ENCODE results near the gene TPTE2. TPM values are rescaled to one million over a fixed set of nuclear protein-coding genes. Genes with fewer than 3 reads are reported as not detected.

The TPTE2 gene
- total and polyA plus RNA-seq, 9 of the 15 experiments (the other 6 are each of a cell fraction or from before 2014, with no cell fraction given) = not detected

DNA sequence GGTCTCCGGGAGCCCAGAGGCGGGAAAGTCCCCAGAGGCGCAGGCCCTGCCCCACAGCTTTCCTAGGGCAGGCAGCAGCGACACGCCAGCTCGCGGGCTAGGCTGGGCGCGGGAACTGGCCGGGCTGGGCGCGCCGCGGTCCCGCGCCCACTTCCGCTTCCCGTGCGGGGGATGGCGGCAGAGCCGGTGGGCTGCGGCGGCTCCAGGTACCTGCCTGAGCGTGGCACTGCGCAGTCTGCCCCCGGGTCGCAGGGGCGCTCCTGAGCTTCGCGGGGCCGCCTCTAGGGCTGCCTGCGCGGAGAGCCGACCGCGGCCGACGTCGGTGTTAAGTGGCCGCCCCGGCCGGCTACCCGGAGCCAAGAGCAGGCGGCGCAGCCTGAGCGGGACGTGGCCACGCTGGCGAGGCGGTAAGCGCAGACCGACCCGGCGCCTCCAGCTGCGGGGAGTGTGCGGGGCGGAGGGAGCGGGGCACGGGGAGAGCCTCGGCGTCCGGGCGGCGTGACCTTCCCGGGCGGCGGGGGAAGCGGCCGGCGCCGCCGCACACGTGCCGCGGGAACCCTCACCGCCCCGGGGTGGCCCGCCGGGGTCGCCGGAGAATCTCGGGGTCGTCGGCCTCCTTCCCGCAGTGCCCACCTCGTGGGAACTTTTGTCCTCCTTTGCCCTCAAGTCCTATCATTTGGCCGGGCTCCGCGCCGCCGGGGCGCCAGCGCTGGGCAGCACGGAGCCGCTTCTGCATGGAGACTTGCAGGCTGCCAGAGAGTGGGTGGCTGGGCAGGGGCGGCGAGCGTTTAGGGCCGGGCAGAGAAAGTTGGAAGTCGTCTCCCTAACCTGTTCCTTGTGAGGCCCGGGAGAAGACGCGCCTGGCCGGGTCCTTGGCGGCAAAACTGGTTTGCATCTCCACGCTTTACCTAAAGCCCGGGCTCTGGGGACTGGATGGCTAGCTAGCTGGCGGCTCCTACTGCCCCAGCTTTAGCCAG lies 40.7 kb upstream of the TPTE2 start (continued):
- TF ChIP-seq, protein P1, sequence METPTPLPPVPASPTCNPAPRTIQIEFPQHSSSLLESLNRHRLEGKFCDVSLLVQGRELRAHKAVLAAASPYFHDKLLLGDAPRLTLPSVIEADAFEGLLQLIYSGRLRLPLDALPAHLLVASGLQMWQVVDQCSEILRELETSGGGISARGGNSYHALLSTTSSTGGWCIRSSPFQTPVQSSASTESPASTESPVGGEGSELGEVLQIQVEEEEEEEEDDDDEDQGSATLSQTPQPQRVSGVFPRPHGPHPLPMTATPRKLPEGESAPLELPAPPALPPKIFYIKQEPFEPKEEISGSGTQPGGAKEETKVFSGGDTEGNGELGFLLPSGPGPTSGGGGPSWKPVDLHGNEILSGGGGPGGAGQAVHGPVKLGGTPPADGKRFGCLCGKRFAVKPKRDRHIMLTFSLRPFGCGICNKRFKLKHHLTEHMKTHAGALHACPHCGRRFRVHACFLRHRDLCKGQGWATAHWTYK (CRISPR knock-in tag; IDR thresholded peaks at IDR 0.05) = no peak
- TF ChIP-seq, protein P2, sequence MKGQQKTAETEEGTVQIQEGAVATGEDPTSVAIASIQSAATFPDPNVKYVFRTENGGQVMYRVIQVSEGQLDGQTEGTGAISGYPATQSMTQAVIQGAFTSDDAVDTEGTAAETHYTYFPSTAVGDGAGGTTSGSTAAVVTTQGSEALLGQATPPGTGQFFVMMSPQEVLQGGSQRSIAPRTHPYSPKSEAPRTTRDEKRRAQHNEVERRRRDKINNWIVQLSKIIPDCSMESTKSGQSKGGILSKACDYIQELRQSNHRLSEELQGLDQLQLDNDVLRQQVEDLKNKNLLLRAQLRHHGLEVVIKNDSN (CRISPR knock-in tag; IDR thresholded peaks at IDR 0.05) = no peak
- no peak for TF ChIP-seq TCF7L2 (IDR thresholded peaks at IDR 0.05; ENCODE audit: low read depth, low read length)
- no peak for TF ChIP-seq PML (IDR thresholded peaks at IDR 0.05; ENCODE audit: low read length)
- TF ChIP-seq ETS2 (tag; IDR thresholded peaks at IDR 0.05; ENCODE audit: borderline replicate concordance, poor library complexity, severe bottlenecking) = no peak
- no peak for TF ChIP-seq SNIP1 (IDR thresholded peaks at IDR 0.05; ENCODE audit: low read depth)
- no peak for TF ChIP-seq STAG1 (CRISPR knock-in tag; IDR thresholded peaks at IDR 0.05; ENCODE audit: borderline replicate concordance)
- no peak for TF ChIP-seq PPARD (CRISPR knock-in tag; IDR thresholded peaks at IDR 0.05)
- no peak for TF ChIP-seq JUNB (CRISPR knock-in tag; conservative IDR thresholded peaks at IDR 0.05)
- no peak for TF ChIP-seq TSHZ1 (CRISPR knock-in tag; IDR thresholded peaks at IDR 0.05)
- peak; percentile 57 for TF ChIP-seq ZFX (CRISPR knock-in tag; IDR thresholded peaks at IDR 0.05)
- no peak for TF ChIP-seq CCAR2 (IDR thresholded peaks at IDR 0.05; ENCODE audit: low read depth, low read length)
- TF ChIP-seq ZNF445 (CRISPR knock-in tag; IDR thresholded peaks at IDR 0.05; ENCODE audit: low read depth) = no peak
- no peak for TF ChIP-seq HIVEP1 (CRISPR knock-in tag; IDR thresholded peaks at IDR 0.05)
- TF ChIP-seq, protein P3, sequence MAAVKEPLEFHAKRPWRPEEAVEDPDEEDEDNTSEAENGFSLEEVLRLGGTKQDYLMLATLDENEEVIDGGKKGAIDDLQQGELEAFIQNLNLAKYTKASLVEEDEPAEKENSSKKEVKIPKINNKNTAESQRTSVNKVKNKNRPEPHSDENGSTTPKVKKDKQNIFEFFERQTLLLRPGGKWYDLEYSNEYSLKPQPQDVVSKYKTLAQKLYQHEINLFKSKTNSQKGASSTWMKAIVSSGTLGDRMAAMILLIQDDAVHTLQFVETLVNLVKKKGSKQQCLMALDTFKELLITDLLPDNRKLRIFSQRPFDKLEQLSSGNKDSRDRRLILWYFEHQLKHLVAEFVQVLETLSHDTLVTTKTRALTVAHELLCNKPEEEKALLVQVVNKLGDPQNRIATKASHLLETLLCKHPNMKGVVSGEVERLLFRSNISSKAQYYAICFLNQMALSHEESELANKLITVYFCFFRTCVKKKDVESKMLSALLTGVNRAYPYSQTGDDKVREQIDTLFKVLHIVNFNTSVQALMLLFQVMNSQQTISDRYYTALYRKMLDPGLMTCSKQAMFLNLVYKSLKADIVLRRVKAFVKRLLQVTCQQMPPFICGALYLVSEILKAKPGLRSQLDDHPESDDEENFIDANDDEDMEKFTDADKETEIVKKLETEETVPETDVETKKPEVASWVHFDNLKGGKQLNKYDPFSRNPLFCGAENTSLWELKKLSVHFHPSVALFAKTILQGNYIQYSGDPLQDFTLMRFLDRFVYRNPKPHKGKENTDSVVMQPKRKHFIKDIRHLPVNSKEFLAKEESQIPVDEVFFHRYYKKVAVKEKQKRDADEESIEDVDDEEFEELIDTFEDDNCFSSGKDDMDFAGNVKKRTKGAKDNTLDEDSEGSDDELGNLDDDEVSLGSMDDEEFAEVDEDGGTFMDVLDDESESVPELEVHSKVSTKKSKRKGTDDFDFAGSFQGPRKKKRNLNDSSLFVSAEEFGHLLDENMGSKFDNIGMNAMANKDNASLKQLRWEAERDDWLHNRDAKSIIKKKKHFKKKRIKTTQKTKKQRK (IDR thresholded peaks at IDR 0.05; ENCODE audit: borderline replicate concordance, low read depth, low read length) = no peak
- no peak for TF ChIP-seq SP1 (CRISPR knock-in tag; IDR thresholded peaks at IDR 0.05)
- TF ChIP-seq ZBTB1 (CRISPR knock-in tag; IDR thresholded peaks at IDR 0.05; ENCODE audit: borderline replicate concordance, low read depth) = peak; percentile 64; the same call in 1 of the 2 replicates

Measured in K562 (cell line).